Omental fat pad (tissue), 4 donors: Measurements from ENCODE around the gene CIITA. TPM values are rescaled to one million over a fixed set of nuclear protein-coding genes. Genes with fewer than 3 reads are reported as not detected.

Experiments
- ATAC-seq: fragments of 150-250 bp; one replicate; pipeline ENCODE4 v1.9.1; 2016; ENCODE audit warnings: mild to moderate bottlenecking, moderate library complexity; ENCODE audit not compliant: low FRiP score
- DNase-seq: peaks from one replicate; pipeline ENCODE4 v3.0.0-alpha.2; 2019; ENCODE audit warnings: low spot score
- total RNA-seq, 4 donors: library from RNA; depleted of rRNA; stranded (reverse); fragments of >200 nt; gene quantifications; one replicate each; pipeline ENCODE4 v1.1.0, GENCODE V29; 2016
- TF ChIP-seq, protein P1 (sequence below), 3 donors: fragments of 450-650 bp; IDR thresholded peaks; one replicate each; pipeline ENCODE4 v1.5.1; 2016 to 2017; ENCODE audit warnings: antibody characterized with exemption in 3 of 3, mild to moderate bottlenecking in 3 of 3, moderate library complexity in 2 of 3

The CIITA gene
- total RNA-seq, 4 donors from 2014 or later: 3.2 to 101 (median 11.2) TPM

DNA sequence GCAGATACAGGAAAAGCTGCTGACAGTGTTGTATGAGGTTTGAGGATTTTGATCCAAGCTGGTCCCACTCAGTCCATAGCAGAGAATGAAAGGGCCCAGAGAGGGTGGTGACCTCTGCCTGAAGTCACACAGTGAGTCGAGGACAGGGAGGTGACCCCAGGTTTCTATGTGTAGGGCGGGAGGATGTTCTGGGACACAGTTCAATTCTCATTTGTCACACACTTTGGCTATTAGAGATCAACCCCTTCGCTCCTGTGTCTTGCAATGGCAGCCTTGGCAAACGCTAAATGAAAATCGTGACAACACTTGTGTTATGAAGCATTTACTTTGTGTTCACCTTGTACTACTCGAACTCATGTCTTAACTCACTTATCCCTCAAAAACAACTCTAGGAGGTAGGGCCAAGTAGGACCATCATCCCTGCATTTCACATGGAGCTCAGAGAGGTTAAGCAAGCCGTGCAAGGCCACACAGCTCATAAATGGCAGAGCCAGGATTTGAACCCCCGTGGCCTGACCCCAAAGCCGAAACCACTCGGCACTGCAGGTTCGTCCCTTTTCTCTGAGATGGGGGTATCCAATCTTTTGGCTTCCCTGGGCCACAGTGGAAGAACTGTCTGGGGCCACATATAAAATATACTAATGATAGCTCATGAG, 55.1 kb downstream of the CIITA start:
- DNase-seq (no peak), ATAC-seq (no peak)
- TF ChIP-seq, protein P1, sequence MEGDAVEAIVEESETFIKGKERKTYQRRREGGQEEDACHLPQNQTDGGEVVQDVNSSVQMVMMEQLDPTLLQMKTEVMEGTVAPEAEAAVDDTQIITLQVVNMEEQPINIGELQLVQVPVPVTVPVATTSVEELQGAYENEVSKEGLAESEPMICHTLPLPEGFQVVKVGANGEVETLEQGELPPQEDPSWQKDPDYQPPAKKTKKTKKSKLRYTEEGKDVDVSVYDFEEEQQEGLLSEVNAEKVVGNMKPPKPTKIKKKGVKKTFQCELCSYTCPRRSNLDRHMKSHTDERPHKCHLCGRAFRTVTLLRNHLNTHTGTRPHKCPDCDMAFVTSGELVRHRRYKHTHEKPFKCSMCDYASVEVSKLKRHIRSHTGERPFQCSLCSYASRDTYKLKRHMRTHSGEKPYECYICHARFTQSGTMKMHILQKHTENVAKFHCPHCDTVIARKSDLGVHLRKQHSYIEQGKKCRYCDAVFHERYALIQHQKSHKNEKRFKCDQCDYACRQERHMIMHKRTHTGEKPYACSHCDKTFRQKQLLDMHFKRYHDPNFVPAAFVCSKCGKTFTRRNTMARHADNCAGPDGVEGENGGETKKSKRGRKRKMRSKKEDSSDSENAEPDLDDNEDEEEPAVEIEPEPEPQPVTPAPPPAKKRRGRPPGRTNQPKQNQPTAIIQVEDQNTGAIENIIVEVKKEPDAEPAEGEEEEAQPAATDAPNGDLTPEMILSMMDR (IDR thresholded peaks at IDR 0.05): no peak

DNA sequence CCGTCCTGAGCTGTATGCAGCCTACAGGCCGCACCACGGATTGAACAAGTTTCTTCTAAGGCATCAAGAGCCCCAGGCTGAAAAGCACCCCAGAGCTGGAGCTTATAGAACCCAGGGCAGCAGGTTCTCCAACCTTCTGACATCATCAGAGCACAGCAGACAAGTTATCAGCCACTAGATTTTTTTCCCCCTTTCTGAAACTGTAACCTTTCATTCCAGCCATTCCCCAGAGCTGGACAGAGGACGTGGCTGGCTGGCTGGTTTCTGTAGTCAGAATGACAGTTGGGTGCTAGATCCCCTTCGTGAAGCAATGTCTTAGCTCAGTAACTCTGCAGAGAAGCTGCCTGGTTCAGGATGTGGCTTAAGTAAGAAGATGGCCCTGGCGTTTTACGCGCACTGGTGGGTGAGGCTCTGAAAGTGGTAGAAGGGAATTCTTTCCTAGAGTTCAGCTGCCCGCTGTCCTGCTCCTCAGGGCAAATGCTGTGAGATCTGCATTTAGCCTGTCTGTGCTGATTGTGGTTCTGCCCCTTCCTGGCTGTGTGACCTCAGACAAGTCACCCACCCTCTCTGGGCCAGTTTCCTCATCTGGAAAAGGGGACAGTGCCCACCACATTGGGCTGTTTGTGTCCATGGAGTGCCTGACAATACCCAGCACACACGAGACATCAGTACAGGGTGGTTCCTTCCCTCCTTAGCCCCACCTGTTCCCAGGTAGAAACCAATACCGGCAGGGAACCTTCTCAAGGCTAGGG, 56.1 kb downstream of the CIITA start:
- ATAC-seq: no peak
- TF ChIP-seq, protein P1 (IDR thresholded peaks at IDR 0.05): no peak
- DNase-seq: no peak

DNA sequence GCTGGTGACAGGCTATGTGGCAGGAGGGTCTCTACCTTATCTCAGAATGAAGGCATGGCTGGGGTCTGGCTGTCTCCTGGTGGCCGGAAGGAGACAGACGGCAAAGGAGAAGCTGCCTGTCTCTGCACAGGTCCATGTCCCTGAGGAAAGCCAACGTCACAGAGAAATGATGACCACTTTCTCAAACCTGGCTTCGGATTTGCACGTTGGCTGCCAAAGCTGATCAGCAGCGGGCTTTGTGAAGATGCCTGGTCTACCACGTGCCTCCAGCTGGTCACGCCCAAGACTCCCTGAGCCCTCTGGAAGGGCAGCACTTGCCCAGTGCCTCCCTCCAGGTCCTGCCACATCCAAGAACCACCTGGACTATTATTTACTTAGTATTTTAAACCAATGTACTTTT, 56.9 kb downstream of the CIITA start:
- ATAC-seq (no peak), DNase-seq (no peak)
- TF ChIP-seq, protein P1 (IDR thresholded peaks at IDR 0.05): no peak

DNA sequence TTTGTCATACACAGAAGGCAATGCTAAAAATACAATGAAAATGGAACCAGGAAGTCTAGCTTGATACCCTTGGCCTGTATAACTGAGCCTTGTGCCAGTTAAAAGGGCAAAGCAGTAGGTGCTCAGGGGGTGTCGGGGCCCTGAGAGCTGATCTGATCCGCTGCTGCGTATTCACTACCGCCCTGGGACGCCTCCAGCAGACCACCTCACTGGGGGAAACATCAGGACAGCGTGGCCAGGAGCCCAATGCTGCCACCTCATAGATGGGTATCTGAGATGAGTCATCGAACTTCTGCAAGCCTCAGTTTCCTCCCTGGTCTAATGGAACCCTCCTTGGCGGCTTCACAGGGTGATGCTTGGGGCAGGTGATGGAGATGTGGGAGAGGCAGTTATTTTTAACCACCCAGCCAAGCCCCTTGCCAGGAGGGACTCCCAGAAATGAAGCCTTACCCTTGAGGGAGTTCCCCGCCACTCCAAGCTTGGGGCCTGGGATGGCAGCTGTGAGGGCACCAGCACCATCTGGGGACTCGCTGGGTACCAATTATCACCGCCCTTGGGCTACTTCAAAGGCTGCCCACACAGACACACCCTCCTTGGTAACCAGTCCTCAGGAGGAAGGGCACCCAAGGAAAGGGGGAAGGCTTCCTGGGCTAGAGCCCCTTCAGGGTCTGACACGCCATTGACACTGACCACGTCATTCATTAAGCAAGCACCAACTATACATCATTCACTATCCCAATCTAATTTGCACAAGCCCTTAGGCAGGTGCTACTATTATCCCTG, 57.5 kb downstream of the CIITA start:
- ATAC-seq (no peak), DNase-seq (no peak)
- TF ChIP-seq, protein P1 (IDR thresholded peaks at IDR 0.05): no peak

GRCh38 chr16:10935226-10935915, 58.4 kb downstream of the CIITA start:
- no peak for DNase-seq
- TF ChIP-seq, protein P1 (IDR thresholded peaks at IDR 0.05): no peak
- no peak for ATAC-seq

GRCh38 chr16:10936272-10936984, 59.4 kb downstream of the CIITA start:
- DNase-seq (no peak), ATAC-seq (no peak)
- TF ChIP-seq, protein P1 (IDR thresholded peaks at IDR 0.05): no peak
